Neural progenitor cell (in vitro differentiated cells): Measurements from ENCODE around the gene PLXNB1. TPM values are rescaled to one million over a fixed set of nuclear protein-coding genes. Genes with fewer than 3 reads are reported as not detected.

Experiments
- DNase-seq: peaks from one replicate; pipeline ENCODE4 v3.0.0-alpha.2; 2016; ENCODE audit warnings: low spot score
- H2AFZ ChIP-seq: fragments of 200-600 bp; sonication (generic); replicated peaks from 2 replicates; pipeline ENCODE4 v1.6.1; 2016; ENCODE audit warnings: antibody characterized with exemption
- H3F3A ChIP-seq: fragments of 200-600 bp; sonication (generic); 2 replicates; pipeline ENCODE4 v1.6.1; 2016; ENCODE audit warnings: antibody characterized with exemption, low read depth
- H3K27ac ChIP-seq: fragments of 200-600 bp; sonication (generic); 2 replicates; pipeline ENCODE4 v1.5.1; 2016; ENCODE audit warnings: mild to moderate bottlenecking
- H3K27me3 ChIP-seq: fragments of 200-600 bp; sonication (generic); 2 replicates; pipeline ENCODE4 v1.6.1; 2016; ENCODE audit warnings: mild to moderate bottlenecking, moderate library complexity
- H3K36me3 ChIP-seq: fragments of 200-600 bp; sonication (generic); 2 replicates; pipeline ENCODE4 v1.5.1; 2016
- H3K4me1 ChIP-seq: fragments of 200-600 bp; sonication (generic); 2 replicates; pipeline ENCODE4 v1.6.1; 2016; ENCODE audit warnings: mixed run types
- H3K4me2 ChIP-seq: fragments of 200-600 bp; sonication (generic); 2 replicates; pipeline ENCODE4 v1.6.1; 2016
- H3K4me3 ChIP-seq: fragments of 200-600 bp; sonication (generic); 2 replicates; pipeline ENCODE4 v1.5.1; 2016
- H3K79me2 ChIP-seq: fragments of 200-600 bp; sonication (generic); 2 replicates; pipeline ENCODE4 v1.6.1; 2016; ENCODE audit warnings: low read depth
- H3K9ac ChIP-seq: fragments of 200-600 bp; sonication (generic); 2 replicates; pipeline ENCODE4 v1.6.1; 2016
- H3K9me3 ChIP-seq: fragments of 200-600 bp; sonication (generic); 2 replicates; pipeline ENCODE4 v1.5.1; 2016; ENCODE audit warnings: low read depth
- H4K20me1 ChIP-seq: fragments of 200-600 bp; sonication (generic); 2 replicates; pipeline ENCODE4 v1.6.1; 2016; ENCODE audit warnings: low read depth
- H3K27ac Mint-ChIP-seq: 3 replicates; pipeline ENCODE4 v1.8.0; 2021; ENCODE audit warnings: mixed read lengths
- H3K27me3 Mint-ChIP-seq: 2 replicates; pipeline ENCODE4 v1.8.0; 2022; ENCODE audit warnings: low read depth, mild to moderate bottlenecking, inconsistent platforms, moderate library complexity, mixed read lengths; ENCODE audit not compliant: insufficient read depth
- H3K36me3 Mint-ChIP-seq: 3 replicates; pipeline ENCODE4 v1.8.0; 2021; ENCODE audit warnings: mixed read lengths
- H3K4me1 Mint-ChIP-seq: 3 replicates; pipeline ENCODE4 v1.8.0; 2021; ENCODE audit warnings: mixed read lengths
- H3K4me3 Mint-ChIP-seq: 3 replicates; pipeline ENCODE4 v1.8.0; 2021; ENCODE audit warnings: mild to moderate bottlenecking, moderate library complexity, mixed read lengths
- H3K9me3 Mint-ChIP-seq: 3 replicates; pipeline ENCODE4 v1.8.0; 2020; ENCODE audit warnings: mixed read lengths
- CTCF ChIP-seq: fragments of 200-600 bp; sonication (generic); IDR thresholded peaks from 2 replicates; pipeline ENCODE4 v1.5.1; 2017; ENCODE audit warnings: antibody characterized with exemption, mild to moderate bottlenecking
- EZH2 ChIP-seq: fragments of 200-600 bp; sonication (generic); IDR thresholded peaks from 2 replicates; pipeline ENCODE4 v1.6.1; 2017; ENCODE audit warnings: antibody characterized with exemption, mild to moderate bottlenecking, moderate library complexity
- EZH2phosphoT487 ChIP-seq: fragments of 200-600 bp; sonication (generic); IDR thresholded peaks from 2 replicates; pipeline ENCODE4 v1.6.1; 2017; ENCODE audit warnings: antibody characterized with exemption
- total RNA-seq: library from RNA; depleted of rRNA; stranded (reverse); fragments of >200 nt; gene quantifications from 2 replicates; pipeline ENCODE4 v1.2.3, GENCODE V29; 2015; ENCODE audit warnings: low replicate concordance

Gene PLXNB1
- total RNA-seq, 1 donor from 2014 or later: 53.6 TPM

GRCh38 chr3:48468329-48468731 lies 38.4 kb upstream of the PLXNB1 start:
- no peaks in the 10 kb centered on the region for H3K27me3 ChIP-seq
- H3F3A ChIP-seq: peaks cover 33% of the 10 kb centered on the region
- no peaks in the 10 kb centered on the region for H3K9me3 ChIP-seq
- H3K36me3 Mint-ChIP-seq: peaks cover 16% of the 10 kb centered on the region
- DNase-seq: no peak
- H3K27ac ChIP-seq: peak overlapping the region; percentile 66
- peaks cover 23% of the 10 kb centered on the region for H3K4me1 ChIP-seq
- peaks cover 30% of the 10 kb centered on the region for H3K79me2 ChIP-seq
- H3K27me3 Mint-ChIP-seq: peaks cover 2% of the 10 kb centered on the region
- H3K9me3 Mint-ChIP-seq: no peaks in the 10 kb centered on the region
- no peak overlapping the region for H3K4me3 ChIP-seq
- no peak overlapping the region for H3K9ac ChIP-seq
- H3K4me1 Mint-ChIP-seq: peaks cover 43% of the 10 kb centered on the region
- H4K20me1 ChIP-seq: no peaks in the 10 kb centered on the region
- no peak overlapping the region for H3K4me2 ChIP-seq
- no peaks in the 10 kb centered on the region for H3K36me3 ChIP-seq
- H3K4me3 Mint-ChIP-seq: peak overlapping the region; percentile 19
- no peak for TF ChIP-seq EZH2
- H3K27ac Mint-ChIP-seq: peak overlapping the region; percentile 9
- no peak overlapping the region for H2AFZ ChIP-seq

DNA sequence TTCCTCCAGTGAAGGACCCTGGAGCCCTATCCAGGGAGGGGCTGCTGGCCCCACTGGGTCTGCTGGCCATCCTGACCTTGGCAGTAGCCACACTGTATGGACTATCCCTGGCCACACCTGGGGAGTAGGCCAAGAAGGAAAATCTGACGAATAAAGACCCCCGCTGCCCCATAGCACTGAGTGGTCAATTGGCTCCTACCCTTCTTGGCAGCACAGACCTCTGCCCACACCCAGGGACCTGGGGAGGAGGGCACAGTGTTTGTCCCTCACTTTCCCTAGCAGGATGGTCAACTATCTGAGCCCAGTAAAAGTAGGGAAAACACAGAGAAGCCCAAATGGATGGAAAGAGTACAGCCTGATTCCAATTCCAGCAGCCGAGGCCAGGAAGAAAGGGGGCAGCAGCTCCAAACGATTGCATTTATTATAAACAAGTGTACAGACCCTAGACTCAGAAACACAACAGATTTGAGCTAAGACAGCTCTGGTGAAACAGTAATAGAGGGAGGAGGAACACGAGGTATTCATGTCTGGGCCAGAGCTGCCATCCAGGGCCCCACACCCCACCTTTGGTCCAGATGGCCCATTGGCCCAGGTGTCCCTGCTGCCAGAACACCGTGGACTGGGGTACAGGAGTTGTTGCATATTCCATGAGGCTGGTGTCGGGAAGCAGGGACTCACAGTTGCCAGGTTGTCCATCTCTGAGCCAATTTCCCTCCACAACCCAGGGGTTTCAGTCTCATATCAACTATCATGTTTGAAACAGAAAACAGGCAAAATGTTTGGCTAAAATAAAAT lies 37.8 kb upstream of the PLXNB1 start:
- H3K27me3 Mint-ChIP-seq: peaks cover 5% of the 10 kb centered on the region
- Histone ChIP-seq H3K4me2 (no peak overlapping the region), H3K79me2 (peaks cover 27% of the 10 kb centered on the region)

GRCh38 chr3:48467110-48467454 lies 37.2 kb upstream of the PLXNB1 start:
- Histone ChIP-seq H3K79me2 (peaks cover 22% of the 10 kb centered on the region), H3K4me3 (no peak overlapping the region), H3K4me1 (peaks cover 16% of the 10 kb centered on the region), H3K27ac (peak overlapping the region; percentile 88), H3K36me3 (no peaks in the 10 kb centered on the region), H4K20me1 (no peaks in the 10 kb centered on the region), H3K9me3 (no peaks in the 10 kb centered on the region), H2AFZ (no peak overlapping the region), H3K27me3 (no peaks in the 10 kb centered on the region), H3K4me2 (no peak overlapping the region), H3K9ac (no peak overlapping the region), H3F3A (peaks cover 25% of the 10 kb centered on the region)
- DNase-seq: no peak
- Mint-ChIP-seq H3K4me1 (peaks cover 35% of the 10 kb centered on the region), H3K27me3 (peaks cover 7% of the 10 kb centered on the region), H3K9me3 (no peaks in the 10 kb centered on the region), H3K36me3 (peaks cover 16% of the 10 kb centered on the region), H3K4me3 (peak overlapping the region; percentile 53), H3K27ac (peak overlapping the region; percentile 94)
- TF ChIP-seq EZH2 (no peak), CTCF (no peak), EZH2phosphoT487 (no peak)

More for the DNA sequence above, 37.8 kb upstream of the PLXNB1 start:
- Histone ChIP-seq H3K9me3 (no peaks in the 10 kb centered on the region), H3K4me3 (no peak overlapping the region), H2AFZ (no peak overlapping the region), H3K27me3 (no peaks in the 10 kb centered on the region), H3K4me1 (peaks cover 21% of the 10 kb centered on the region), H3K9ac (no peak overlapping the region), H4K20me1 (no peaks in the 10 kb centered on the region), H3K27ac (peak overlapping the region; percentile 52), H3F3A (peaks cover 28% of the 10 kb centered on the region), H3K36me3 (no peaks in the 10 kb centered on the region)
- no peak for DNase-seq
- peak overlapping the region; percentile 9 for H3K27ac Mint-ChIP-seq
- H3K4me3 Mint-ChIP-seq: peak overlapping the region; percentile 19
- H3K36me3 Mint-ChIP-seq: peaks cover 16% of the 10 kb centered on the region
- TF ChIP-seq CTCF: no peak
- no peak for TF ChIP-seq EZH2phosphoT487
- TF ChIP-seq EZH2: no peak
- H3K4me1 Mint-ChIP-seq: peaks cover 36% of the 10 kb centered on the region
- H3K9me3 Mint-ChIP-seq: no peaks in the 10 kb centered on the region
